ENCODE measurements around the gene PAX7.

DNA sequence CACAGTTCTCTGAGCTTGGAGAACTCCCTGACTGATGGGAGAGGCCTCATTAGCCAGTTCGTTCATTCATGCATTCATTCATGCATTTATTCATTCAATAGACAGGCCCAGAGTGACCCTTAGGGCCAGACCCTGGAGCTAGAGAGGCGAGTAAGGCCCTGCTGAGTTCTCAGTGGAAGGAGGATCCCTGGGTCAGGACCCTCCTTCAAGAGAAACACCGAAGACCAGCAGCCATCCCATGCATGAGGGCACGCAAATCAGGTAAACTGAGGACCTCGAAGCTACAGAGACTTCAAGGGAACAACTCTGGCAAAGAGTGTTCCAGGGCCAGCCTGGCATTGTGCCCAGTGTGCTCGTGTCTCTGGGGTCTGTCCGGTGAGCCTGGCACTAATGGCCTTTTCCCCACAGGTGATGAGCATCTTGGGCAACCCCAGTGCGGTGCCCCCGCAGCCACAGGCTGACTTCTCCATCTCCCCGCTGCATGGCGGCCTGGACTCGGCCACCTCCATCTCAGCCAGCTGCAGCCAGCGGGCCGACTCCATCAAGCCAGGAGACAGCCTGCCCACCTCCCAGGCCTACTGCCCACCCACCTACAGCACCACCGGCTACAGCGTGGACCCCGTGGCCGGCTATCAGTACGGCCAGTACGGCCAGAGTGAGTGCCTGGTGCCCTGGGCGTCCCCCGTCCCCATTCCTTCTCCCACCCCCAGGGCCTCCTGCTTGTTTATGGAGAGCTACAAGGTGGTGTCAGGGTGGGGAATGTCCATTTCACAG is 104.8 kb downstream of the PAX7 start:
- TF ChIP-seq, protein P1, sequence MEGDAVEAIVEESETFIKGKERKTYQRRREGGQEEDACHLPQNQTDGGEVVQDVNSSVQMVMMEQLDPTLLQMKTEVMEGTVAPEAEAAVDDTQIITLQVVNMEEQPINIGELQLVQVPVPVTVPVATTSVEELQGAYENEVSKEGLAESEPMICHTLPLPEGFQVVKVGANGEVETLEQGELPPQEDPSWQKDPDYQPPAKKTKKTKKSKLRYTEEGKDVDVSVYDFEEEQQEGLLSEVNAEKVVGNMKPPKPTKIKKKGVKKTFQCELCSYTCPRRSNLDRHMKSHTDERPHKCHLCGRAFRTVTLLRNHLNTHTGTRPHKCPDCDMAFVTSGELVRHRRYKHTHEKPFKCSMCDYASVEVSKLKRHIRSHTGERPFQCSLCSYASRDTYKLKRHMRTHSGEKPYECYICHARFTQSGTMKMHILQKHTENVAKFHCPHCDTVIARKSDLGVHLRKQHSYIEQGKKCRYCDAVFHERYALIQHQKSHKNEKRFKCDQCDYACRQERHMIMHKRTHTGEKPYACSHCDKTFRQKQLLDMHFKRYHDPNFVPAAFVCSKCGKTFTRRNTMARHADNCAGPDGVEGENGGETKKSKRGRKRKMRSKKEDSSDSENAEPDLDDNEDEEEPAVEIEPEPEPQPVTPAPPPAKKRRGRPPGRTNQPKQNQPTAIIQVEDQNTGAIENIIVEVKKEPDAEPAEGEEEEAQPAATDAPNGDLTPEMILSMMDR (IDR thresholded peaks at IDR 0.05), result no peak
- TF ChIP-seq POLR2A (IDR thresholded peaks at IDR 0.05), result no peak

All from prostate gland (tissue), 2 donors.